Psoas muscle (tissue), 8 donors: ENCODE data around the gene MED13L. TPM values are rescaled to one million over a fixed set of nuclear protein-coding genes. Genes with fewer than 3 reads are reported as not detected.
A peak's percentile ranks its signal among the peaks of the same experiment; 100 is the strongest.

ENCODE experiments used
- ATAC-seq, 4 donors: fragments of 200-7000 bp; cut with Tn5 transposase; one replicate each; pipeline ENCODE4 v1.9.1; 2020; ENCODE audit warnings: moderate library complexity in 3 of 4, mild to moderate bottlenecking in 2 of 4
- DNase-seq, 2 donors: peaks; one replicate each; pipeline ENCODE4 v3.0.0-alpha.2; 2020
- H3K27ac ChIP-seq: fragments of 200-600 bp; one replicate; pipeline ENCODE4 v1.8.0; 2022
- H3K27me3 ChIP-seq, 3 donors: fragments of 200-600 bp in 1 of 3; one replicate each; pipeline versions ENCODE4 v1.6.1 to v1.8.0; 2013 to 2022; ENCODE audit warnings: low read length in 2 of 3, mild to moderate bottlenecking in 2 of 3, moderate library complexity in 1 of 3; ENCODE audit not compliant: insufficient read depth in 3 of 3
- H3K36me3 ChIP-seq, 2 donors: fragments of 200-600 bp in 1 of 2; one replicate each; pipeline versions ENCODE4 v1.6.1 to v1.8.0; 2013 to 2022; ENCODE audit warnings: low read depth in 1 of 2, mild to moderate bottlenecking in 1 of 2, moderate library complexity in 1 of 2; ENCODE audit not compliant: insufficient read depth in 1 of 2
- H3K4me1 ChIP-seq: fragments of 200-600 bp; one replicate; pipeline ENCODE4 v1.8.0; 2022
- H3K4me3 ChIP-seq: fragments of 200-600 bp; one replicate; pipeline ENCODE4 v1.8.0; 2022; ENCODE audit warnings: mild to moderate bottlenecking
- H3K9me3 ChIP-seq: fragments of 200-600 bp; one replicate; pipeline ENCODE4 v1.8.0; 2022
- WGBS, 3 donors: extraction: QIAGEN DNeasy Blood & Tissue Kit; methylation state at CpG; one replicate each; pipeline versions ENCODE4 v1.1.6 to v1.1.7; 2013; 5-methylcytosine and 5-hydroxymethylcytosine counted together
- intact Hi-C, 2 donors: fragments of 100-400 bp; cut with DNase I; formaldehyde crosslinking; loops; one replicate each; pipeline versions ENCODE4 v1.11.0 to v1.14.2; 2022
- polyA plus RNA-seq, 3 donors: library from polyadenylated mRNA; stranded (reverse); fragments of 200-250 nt; gene quantifications; one replicate each; pipeline ENCODE4 v1.2.3, GENCODE V29; 2013
- total RNA-seq, 4 donors: library from RNA; stranded (reverse); fragmentation: NEBNext Ultra II Directional in 2 of 4; extraction: Animal tissue kit (Norgen Biotek cat#: 25700) in 2 of 4; gene quantifications; one replicate each; pipeline versions ENCODE4 v1.2.1 to v1.2.4, GENCODE V29; 2021 to 2023
- TF ChIP-seq, protein P1 (sequence below): fragments of 200-600 bp; IDR thresholded peaks from one replicate; pipeline ENCODE4 v1.8.0; 2022; ENCODE audit warnings: antibody characterized with exemption
- donor health status: healthy with polysubstance abuse.
- donor health status: DM: no; HTN: no; CAD: no; lungs with moderate emphysema.
- donor health status: Bipolar disorder and iron deficiency.
- donor health status: healthy.
- donor health status: DM: yes; HTN: yes; CAD: no.
- donor health status: DM: no; HTN: no; CAD: no.
- donor health status: DM: no; HTN: no; CAD: no.
- donor health status: DM: yes; HTN: yes; CAD: no.

Gene MED13L
- total and polyA plus RNA-seq, 7 donors = 8.9 to 90.5 (median 72.5) TPM

DNA sequence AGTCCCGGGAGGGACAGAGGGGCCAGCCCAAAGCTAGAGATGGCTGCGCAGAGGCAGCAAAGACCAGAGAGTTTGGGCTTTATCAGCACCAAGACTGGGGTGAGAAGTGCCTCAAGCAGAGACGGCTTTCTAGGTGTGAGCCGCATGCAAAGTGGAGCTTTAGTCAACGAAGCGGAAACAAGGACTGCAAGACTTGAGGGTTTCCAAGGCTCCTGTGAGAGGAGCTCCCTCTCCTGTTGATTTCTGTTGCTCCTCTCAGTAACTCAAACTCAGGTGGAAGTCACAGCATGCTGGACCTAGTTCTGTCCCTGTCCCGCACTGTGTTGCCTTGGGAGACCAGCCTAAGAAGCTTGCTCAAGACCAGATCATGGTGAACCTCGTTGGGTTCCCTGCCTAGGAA is 327.8 kb downstream of the MED13L start:
- Histone ChIP-seq H3K4me1 (peaks cover 6% of the 10 kb centered on the region), H3K36me3 (no peaks in the 10 kb centered on the region), H3K27me3 (no peaks in the 10 kb centered on the region), H3K9me3 (no peaks in the 10 kb centered on the region), H3K4me3 (no peak overlapping the region), H3K27ac (no peak overlapping the region)
- ATAC-seq (no peak), DNase-seq (no peak)
- 84 to 94% (median 86%) methylated on average over 8 of the region's 8 CpGs for WGBS, 3 donors
- intact Hi-C loops = loop anchor here in 1 of 2 donors (5.0 kb wide), 1 partner anchor 868 kb away; no protein-coding TSS in a partner anchor
- TF ChIP-seq, protein P1, sequence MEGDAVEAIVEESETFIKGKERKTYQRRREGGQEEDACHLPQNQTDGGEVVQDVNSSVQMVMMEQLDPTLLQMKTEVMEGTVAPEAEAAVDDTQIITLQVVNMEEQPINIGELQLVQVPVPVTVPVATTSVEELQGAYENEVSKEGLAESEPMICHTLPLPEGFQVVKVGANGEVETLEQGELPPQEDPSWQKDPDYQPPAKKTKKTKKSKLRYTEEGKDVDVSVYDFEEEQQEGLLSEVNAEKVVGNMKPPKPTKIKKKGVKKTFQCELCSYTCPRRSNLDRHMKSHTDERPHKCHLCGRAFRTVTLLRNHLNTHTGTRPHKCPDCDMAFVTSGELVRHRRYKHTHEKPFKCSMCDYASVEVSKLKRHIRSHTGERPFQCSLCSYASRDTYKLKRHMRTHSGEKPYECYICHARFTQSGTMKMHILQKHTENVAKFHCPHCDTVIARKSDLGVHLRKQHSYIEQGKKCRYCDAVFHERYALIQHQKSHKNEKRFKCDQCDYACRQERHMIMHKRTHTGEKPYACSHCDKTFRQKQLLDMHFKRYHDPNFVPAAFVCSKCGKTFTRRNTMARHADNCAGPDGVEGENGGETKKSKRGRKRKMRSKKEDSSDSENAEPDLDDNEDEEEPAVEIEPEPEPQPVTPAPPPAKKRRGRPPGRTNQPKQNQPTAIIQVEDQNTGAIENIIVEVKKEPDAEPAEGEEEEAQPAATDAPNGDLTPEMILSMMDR = no peak

- Histone ChIP-seq H3K27me3 (no peaks in the 10 kb centered on the region), H3K4me1 (no peaks in the 10 kb centered on the region), H3K4me3 (no peak overlapping the region), H3K9me3 (no peaks in the 10 kb centered on the region), H3K36me3 (no peaks in the 10 kb centered on the region), H3K27ac (no peak overlapping the region)
- TF ChIP-seq, protein P1 = no peak
- DNase-seq (no peak), ATAC-seq (no peak)
- WGBS, 3 donors = 75 to 80% (median 78%) methylated on average over 12 of the region's 12 CpGs
- intact Hi-C loops = no loop called here
Measured at GRCh38 chr12:115947696-115948062, 329.8 kb downstream of the MED13L start.

DNA sequence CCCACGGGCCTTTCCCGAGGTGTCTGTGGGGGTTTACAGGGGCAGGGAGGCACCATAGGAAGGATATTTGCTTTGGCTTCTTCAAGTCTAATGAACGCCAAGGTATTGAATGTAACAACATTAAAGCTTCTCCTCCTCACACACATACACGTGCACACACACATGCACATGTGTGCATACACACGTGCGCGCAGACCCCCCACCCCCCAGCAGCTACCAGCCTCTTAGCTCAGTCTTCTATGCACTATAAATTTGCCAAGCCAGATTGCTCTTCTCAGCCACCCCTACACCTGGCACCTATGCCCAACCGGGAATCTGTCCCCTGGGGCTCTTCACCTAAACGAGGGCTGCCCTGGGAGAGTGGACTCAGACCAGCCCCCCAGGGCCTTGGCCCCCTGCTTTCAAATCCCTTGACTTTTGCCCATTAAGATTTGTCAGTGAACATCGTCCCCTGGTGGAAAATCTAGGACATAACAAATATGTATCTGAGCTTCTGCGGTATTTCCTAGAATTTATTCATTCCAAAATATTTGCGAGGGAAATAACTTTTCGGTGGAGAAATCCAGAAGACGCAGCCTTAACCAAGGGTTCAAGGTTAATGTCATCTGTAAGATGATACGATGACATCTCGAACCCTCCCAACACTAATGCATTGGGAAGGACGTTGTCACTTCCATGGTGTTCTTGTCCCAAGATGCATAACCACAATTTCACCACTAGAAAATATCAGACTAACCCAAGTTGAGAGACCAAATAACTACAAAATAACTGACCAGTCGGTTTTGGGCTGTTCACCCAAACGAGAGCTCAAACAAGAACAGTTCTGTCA is 330.4 kb downstream of the MED13L start:
- 79 to 81% (median 79%) methylated on average over 19 of the region's 19 CpGs for WGBS, 3 donors
- DNase-seq (no peak), ATAC-seq (no peak)
- Histone ChIP-seq H3K4me1 (no peaks in the 10 kb centered on the region), H3K4me3 (no peak overlapping the region), H3K9me3 (no peaks in the 10 kb centered on the region), H3K27me3 (no peaks in the 10 kb centered on the region), H3K27ac (no peak overlapping the region), H3K36me3 (no peaks in the 10 kb centered on the region)
- intact Hi-C loops = no loop called here
- TF ChIP-seq, protein P1 = peak; percentile 22

DNA sequence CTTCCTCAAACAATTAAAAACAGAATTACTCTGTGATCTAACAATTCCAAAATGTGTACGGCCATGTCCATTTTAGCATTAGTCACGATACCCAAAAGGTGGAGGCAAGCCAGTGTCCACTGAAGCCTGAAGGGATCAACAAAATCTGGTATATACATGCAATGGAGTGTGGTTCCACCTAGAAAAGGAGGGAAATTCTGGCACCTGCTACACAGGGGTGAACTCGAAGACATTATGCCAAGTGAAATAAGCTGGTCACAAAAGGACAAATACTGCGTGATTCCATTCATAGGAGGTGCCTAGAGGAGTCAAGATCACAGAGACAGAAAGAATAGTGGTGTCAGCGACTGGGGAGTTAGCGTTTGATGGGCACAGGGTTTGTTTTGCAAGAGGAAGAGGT is 331.4 kb downstream of the MED13L start:
- Histone ChIP-seq H3K4me1 (no peaks in the 10 kb centered on the region), H3K4me3 (no peak overlapping the region), H3K36me3 (no peaks in the 10 kb centered on the region), H3K9me3 (no peaks in the 10 kb centered on the region), H3K27ac (no peak overlapping the region), H3K27me3 (no peaks in the 10 kb centered on the region)
- intact Hi-C loops = no loop called here
- DNase-seq (no peak), ATAC-seq (no peak)
- WGBS, 3 donors = 69 to 86% (median 79%) methylated on average over 6 of the region's 6 CpGs
- TF ChIP-seq, protein P1 = no peak

DNA sequence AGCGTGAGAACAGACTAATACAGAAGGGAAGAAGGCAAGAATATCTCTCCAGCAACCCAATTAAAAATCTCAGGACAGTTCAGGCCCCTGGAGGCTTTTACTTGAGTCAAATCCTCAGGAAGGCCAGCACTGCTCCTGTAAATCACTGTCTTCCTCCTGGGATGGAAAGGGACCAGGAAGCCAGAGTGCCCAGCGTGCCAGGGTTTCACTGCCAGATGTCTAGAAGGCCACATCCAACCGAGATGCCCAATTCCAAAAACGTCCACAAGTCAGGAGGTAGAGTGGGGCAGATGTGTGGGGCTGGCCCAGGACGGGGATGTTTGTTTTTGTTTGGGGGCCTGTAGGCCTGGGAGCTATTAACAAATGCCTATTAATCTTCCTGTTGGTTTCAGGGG is 332.0 kb downstream of the MED13L start:
- TF ChIP-seq, protein P1 = no peak
- Histone ChIP-seq H3K4me3 (no peak overlapping the region), H3K4me1 (no peaks in the 10 kb centered on the region), H3K9me3 (no peaks in the 10 kb centered on the region), H3K27me3 (no peaks in the 10 kb centered on the region), H3K27ac (no peak overlapping the region), H3K36me3 (no peaks in the 10 kb centered on the region)
- WGBS, 3 donors = 52 to 63% (median 60%) methylated on average over 5 of the region's 5 CpGs
- DNase-seq = no peak
- intact Hi-C loops = no loop called here
- ATAC-seq = no peak
